SHP77 treated with DMSO at 0.1 percent for 48 hours (cell line): ENCODE measurements around the gene RHO.

ENCODE experiments used
- DNase-seq: peaks from one replicate; lab custom pipeline; 2025; lab: John Stamatoyannopoulos, UW

RHO gene

DNA sequence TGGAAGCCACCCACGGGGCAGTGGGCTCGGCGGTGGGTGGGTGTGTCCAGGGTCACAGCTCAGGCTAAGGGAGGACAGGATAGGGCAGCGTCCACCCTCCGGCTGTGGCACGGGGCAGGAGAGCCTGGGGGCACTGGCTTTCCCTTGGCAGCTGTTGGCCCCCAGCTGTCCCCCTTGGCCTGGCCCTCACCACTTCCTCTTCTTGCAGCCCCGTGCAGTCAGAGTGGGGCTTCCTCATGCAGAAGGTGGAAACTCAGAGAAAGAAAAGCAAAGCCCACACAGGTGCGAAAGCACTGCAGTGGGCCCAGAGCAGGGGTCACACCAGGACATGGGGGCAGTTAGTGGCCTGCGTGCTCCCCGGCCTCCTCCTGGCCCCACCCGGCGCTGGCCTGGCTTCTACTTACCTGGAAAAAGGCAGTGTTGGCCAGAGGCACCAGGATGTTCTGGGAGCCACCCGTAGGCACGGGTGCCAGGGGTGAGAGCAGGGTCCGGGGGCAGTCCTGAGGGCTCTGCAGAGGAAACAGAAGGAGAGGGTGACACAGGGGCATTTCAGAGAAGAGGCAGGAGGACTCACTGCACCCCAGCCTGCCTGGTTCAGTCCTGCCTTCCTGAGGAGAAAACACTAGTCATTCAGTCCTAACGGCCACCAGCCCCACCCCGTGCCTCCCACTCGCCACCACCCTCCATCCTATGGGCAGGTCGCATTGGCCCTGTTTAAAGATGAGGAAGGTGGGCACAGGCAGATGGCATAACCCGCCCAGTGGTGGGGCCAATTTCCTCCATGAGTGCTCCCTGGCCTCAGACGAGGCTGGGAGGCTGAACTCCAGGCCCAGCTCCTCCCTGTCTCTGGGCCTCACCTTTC, 49.7 kb downstream of the RHO start:
- DNase-seq, result no peak

DNA sequence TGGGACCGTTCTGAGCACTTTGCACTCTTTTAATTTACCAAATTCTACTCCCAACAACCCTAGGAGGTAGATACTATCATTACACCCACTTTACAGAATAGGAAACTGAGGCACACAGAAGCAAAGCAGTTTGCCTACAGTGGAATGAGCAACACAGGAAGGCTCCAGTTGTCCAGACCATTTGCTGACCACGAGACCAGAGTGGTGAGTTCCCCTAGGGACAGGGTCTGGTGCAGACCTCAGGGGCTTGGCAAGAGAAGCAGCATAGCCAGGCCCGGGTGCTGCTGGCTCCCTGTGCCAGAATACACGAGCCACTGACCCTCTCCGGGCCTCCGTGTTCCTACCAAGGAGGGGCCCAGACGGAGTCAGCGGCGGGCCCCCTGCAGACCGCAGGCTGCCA, 51.6 kb downstream of the RHO start:
- DNase-seq, result no peak

DNA sequence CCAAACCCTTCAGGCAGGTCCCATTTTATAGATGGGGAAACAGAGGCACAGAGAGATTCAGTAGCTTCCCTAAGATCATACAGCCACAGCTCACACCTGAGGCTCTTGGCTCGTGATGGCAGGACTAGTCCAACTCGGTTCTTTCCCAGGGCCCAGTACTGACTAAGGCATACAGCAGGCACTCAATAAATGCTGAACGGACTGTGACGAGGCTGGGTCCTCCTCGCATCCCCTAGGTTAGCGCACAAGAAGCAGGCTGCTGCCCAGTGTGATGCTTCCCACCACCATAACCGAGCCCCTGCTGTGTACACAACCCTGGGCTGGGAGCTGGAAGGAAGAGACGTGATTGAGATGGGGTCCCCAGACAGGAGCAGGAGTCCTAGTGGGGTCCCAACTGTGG, 53.2 kb downstream of the RHO start:
- no peak for DNase-seq

DNA sequence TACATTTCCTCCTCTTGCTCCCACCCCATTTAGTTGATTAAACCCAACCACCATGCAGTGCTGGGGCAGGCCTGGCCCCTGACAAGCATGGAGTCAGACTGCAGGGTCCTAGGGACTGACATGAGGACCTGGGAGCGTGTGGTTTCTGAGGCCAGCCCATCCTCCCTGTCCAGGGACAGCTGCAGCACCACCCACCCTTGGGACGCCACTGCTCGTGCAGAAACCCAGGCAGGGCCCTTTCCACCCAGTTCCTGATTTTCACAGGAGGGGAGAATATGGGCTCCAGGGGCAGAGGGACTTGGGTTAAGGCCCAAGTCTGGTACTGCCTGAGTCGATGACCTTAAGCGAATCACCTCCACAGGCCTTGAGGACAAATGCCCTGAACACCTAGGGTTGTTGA, 54.4 kb downstream of the RHO start:
- DNase-seq, result no peak

DNA sequence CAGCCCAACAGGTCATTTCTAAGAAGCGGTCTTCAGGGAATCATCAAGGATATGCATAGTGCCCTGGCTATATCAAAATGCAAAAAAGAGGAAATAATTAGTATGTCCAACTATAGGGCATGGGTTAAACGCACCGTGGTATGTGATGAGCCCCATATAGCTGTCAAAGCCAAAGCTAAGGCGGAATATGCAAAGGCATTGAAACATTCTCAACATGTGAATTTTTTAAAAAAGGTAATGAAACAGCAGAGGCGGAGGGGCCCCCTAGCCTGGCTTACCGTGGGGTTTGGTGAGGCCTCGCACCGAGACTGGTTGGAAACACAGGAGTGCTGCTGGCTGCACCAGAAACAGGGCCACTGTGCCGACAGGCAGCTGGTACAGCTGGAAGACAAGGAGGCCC, 54.9 kb downstream of the RHO start:
- DNase-seq, result no peak

DNA sequence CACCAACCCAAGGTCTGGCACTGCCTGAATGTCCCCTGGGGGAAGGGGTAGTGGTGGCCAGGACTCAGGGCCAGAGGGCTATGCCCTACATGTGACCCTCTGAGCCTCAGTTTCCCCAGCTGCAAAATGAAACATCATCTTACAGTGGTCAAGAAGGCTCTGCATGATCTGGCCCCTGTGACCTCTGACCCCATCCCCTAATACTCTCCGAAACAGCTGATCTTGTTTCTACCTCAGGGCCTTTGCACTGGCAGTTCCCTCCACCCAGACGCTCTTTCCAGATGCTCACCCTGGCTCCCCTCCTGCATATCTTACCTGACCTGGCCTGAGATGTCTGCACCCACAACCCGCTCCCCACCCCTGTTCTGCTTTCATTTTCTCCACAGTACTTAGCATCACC, 56.2 kb downstream of the RHO start:
- DNase-seq, result no peak
